HK-2 (cell line): ENCODE data around the gene ATP5F1D.
"Not testable (repeated sequence)": the region's sequence is repeated elsewhere in the genome, so short reads cannot be mapped to it uniquely, and the experiment has no call there.

Experiments
- DNase-seq: peaks from one replicate; pipeline ENCODE4 v3.0.0-alpha.2; 2018; ENCODE audit not compliant: unreplicated experiment

ATP5F1D gene

GRCh38 chr19:1246265-1247087, 4.9 kb downstream of the ATP5F1D start:
- DNase-seq, result not testable (repeated sequence)

- no peak for DNase-seq
Measured at GRCh38 chr19:1247748-1248138, 6.2 kb downstream of the ATP5F1D start.

- DNase-seq, result peak; percentile 87
Measured at GRCh38 chr19:1248139-1248785, 6.7 kb downstream of the ATP5F1D start, which contains the start of gene MIDN. TSS of gene MIDN (plus strand) at chr19:1248583. CDS start at chr19:1250297, 1,714 bp downstream.

GRCh38 chr19:1248786-1249297, 7.3 kb downstream of the ATP5F1D start:
- peak; percentile 81 for DNase-seq

- DNase-seq, result peak; percentile 95
Measured at GRCh38 chr19:1249298-1249989, 7.9 kb downstream of the ATP5F1D start.

- DNase-seq, result no peak
Measured at GRCh38 chr19:1249990-1250436, 8.5 kb downstream of the ATP5F1D start.

- DNase-seq, result peak; percentile 39
Measured at GRCh38 chr19:1250437-1251260, 9.1 kb downstream of the ATP5F1D start.

- DNase-seq, result peak; percentile 74
Measured at GRCh38 chr19:1251330-1252220, 10.0 kb downstream of the ATP5F1D start.

- peak; percentile 91 for DNase-seq
Measured at GRCh38 chr19:1252221-1252820, 10.8 kb downstream of the ATP5F1D start.

- DNase-seq, result peak; percentile 95
Measured at GRCh38 chr19:1252821-1253513, 11.4 kb downstream of the ATP5F1D start.

GRCh38 chr19:1253514-1254080, 12.0 kb downstream of the ATP5F1D start:
- DNase-seq, result no peak

- no peak for DNase-seq
Measured at GRCh38 chr19:1254081-1254527, 12.6 kb downstream of the ATP5F1D start.

- DNase-seq, result no peak
Measured at GRCh38 chr19:1254530-1255185, 13.1 kb downstream of the ATP5F1D start.

GRCh38 chr19:1255186-1256161, 13.9 kb downstream of the ATP5F1D start:
- DNase-seq, result no peak

- DNase-seq, result no peak
Measured at GRCh38 chr19:1256646-1257474, 15.3 kb downstream of the ATP5F1D start.
